RWPE2 (cell line): Measurements from ENCODE around the gene PDE11A.

Experiments used
- ATAC-seq: fragments of 200-7000 bp; cut with Tn5 transposase; 3 replicates; pipeline ENCODE4 v1.9.1; 2021; ENCODE audit warnings: low read depth
- DNase-seq: peaks from one replicate; pipeline ENCODE4 v3.0.0-alpha.2; 2020; ENCODE audit warnings: low spot score
- H3K27ac ChIP-seq: fragments of 450-650 bp; 2 replicates; pipeline ENCODE4 v1.5.1; 2017; ENCODE audit warnings: mild to moderate bottlenecking; ENCODE audit not compliant: poor library complexity, severe bottlenecking
- H3K27me3 ChIP-seq: fragments of 250-450 bp; sonication (Bioruptor Pico); 2 replicates; pipeline ENCODE4 v1.5.1; 2021; ENCODE audit warnings: mild to moderate bottlenecking, moderate library complexity; ENCODE audit not compliant: insufficient read depth, poor library complexity, severe bottlenecking
- H3K36me3 ChIP-seq: fragments of 250-450 bp; sonication (Bioruptor Pico); 2 replicates; pipeline ENCODE4 v1.5.1; 2020; ENCODE audit warnings: low read depth, mild to moderate bottlenecking, moderate library complexity
- H3K4me1 ChIP-seq: fragments of 250-450 bp; sonication (Bioruptor Pico); 2 replicates; pipeline ENCODE4 v1.5.1; 2021; ENCODE audit warnings: mild to moderate bottlenecking, moderate library complexity; ENCODE audit not compliant: insufficient read depth, poor library complexity, severe bottlenecking
- H3K4me3 ChIP-seq: fragments of 250-450 bp; sonication (Bioruptor Pico); 2 replicates; pipeline ENCODE4 v1.5.1; 2021; ENCODE audit warnings: mild to moderate bottlenecking, moderate library complexity; ENCODE audit not compliant: severe bottlenecking
- H3K9me3 ChIP-seq: fragments of 250-450 bp; sonication (Bioruptor Pico); 2 replicates; pipeline ENCODE4 v1.5.1; 2021; ENCODE audit warnings: mild to moderate bottlenecking, moderate library complexity; ENCODE audit not compliant: severe bottlenecking
- CTCF ChIP-seq: fragments of 450-650 bp; IDR thresholded peaks from one replicate; pipeline ENCODE4 v1.5.1; 2017; ENCODE audit warnings: mild to moderate bottlenecking, moderate library complexity; ENCODE audit not compliant: poor library complexity, severe bottlenecking

Gene PDE11A

GRCh38 chr2:177584030-177584692 is 488.4 kb downstream of the PDE11A start:
- no peak overlapping the region for H3K27ac ChIP-seq
- H3K4me3 ChIP-seq = no peak overlapping the region
- ATAC-seq = no peak
- TF ChIP-seq CTCF = no peak
- no peaks in the 10 kb centered on the region for H3K36me3 ChIP-seq
- no peaks in the 10 kb centered on the region for H3K4me1 ChIP-seq
- no peaks in the 10 kb centered on the region for H3K9me3 ChIP-seq
- DNase-seq = no peak
- no peaks in the 10 kb centered on the region for H3K27me3 ChIP-seq

GRCh38 chr2:177582000-177582399 is 490.6 kb downstream of the PDE11A start:
- H3K4me1 ChIP-seq = no peaks in the 10 kb centered on the region
- TF ChIP-seq CTCF = no peak
- H3K36me3 ChIP-seq = no peaks in the 10 kb centered on the region

GRCh38 chr2:177579486-177580036 is 493.0 kb downstream of the PDE11A start:
- Histone ChIP-seq H3K27ac (no peak overlapping the region), H3K4me1 (no peaks in the 10 kb centered on the region), H3K9me3 (no peaks in the 10 kb centered on the region), H3K27me3 (no peaks in the 10 kb centered on the region), H3K36me3 (no peaks in the 10 kb centered on the region), H3K4me3 (no peak overlapping the region)
- ATAC-seq = no peak; the same call in 2 of the 3 replicates
- no peak for TF ChIP-seq CTCF
- DNase-seq = no peak

More at GRCh38 chr2:177582000-177582399, 490.6 kb downstream of the PDE11A start:
- Histone ChIP-seq H3K9me3 (no peaks in the 10 kb centered on the region), H3K27me3 (no peaks in the 10 kb centered on the region), H3K27ac (no peak overlapping the region), H3K4me3 (no peak overlapping the region)
- ATAC-seq (no peak), DNase-seq (no peak)

- no peak for TF ChIP-seq CTCF
- no peaks in the 10 kb centered on the region for H3K4me1 ChIP-seq
- no peak for ATAC-seq
Observed at GRCh38 chr2:177578454-177578853, 494.1 kb downstream of the PDE11A start.

GRCh38 chr2:177577075-177577474 is 495.5 kb downstream of the PDE11A start:
- no peak for TF ChIP-seq CTCF

More at GRCh38 chr2:177578454-177578853, 494.1 kb downstream of the PDE11A start:
- no peak overlapping the region for H3K27ac ChIP-seq
- H3K4me3 ChIP-seq = no peak overlapping the region
- no peaks in the 10 kb centered on the region for H3K27me3 ChIP-seq
- DNase-seq = no peak
- H3K36me3 ChIP-seq = no peaks in the 10 kb centered on the region
- no peaks in the 10 kb centered on the region for H3K9me3 ChIP-seq

More at GRCh38 chr2:177577075-177577474, 495.5 kb downstream of the PDE11A start:
- H3K9me3 ChIP-seq = no peaks in the 10 kb centered on the region
- H3K27ac ChIP-seq = no peak overlapping the region
- H3K4me1 ChIP-seq = no peaks in the 10 kb centered on the region
- no peaks in the 10 kb centered on the region for H3K27me3 ChIP-seq
- DNase-seq (no peak), ATAC-seq (no peak)
- no peak overlapping the region for H3K4me3 ChIP-seq
- no peaks in the 10 kb centered on the region for H3K36me3 ChIP-seq
